ENCODE results near the gene CIPC.

GRCh38 chr14:77161011-77161410, 63.0 kb downstream of the CIPC start:
- TF ChIP-seq POLR2AphosphoS5 (IDR thresholded peaks at IDR 0.05; ENCODE audit: borderline replicate concordance, low read depth, low read length) (no peak), EZH2 (IDR thresholded peaks at IDR 0.05) (no peak), FOXP2 (optimal IDR thresholded peaks at IDR 0.05; ENCODE audit: control extremely low read depth, extremely low read length, insufficient read depth) (no peak)
